MCF 10A (cell line): Measurements from ENCODE around the gene ZNFX1. TPM values are rescaled to one million over a fixed set of nuclear protein-coding genes. Genes with fewer than 3 reads are reported as not detected.
"Not testable (repeated sequence)": the region's sequence is repeated elsewhere in the genome, so short reads cannot be mapped to it uniquely, and the experiment has no call there.

Source experiments
- BruUV-seq: library from RNA; stranded (reverse); fragments of 400-500 nt; replicated peaks from 2 replicates; lab custom pipeline; 2021; lab: Mats Ljungman, UMichigan
- CTCF ChIA-PET: fragments of 300-600 bp; sonication (Branson Sonifier 250); formaldehyde crosslinking; extraction: SDS; loops from one replicate; lab custom pipeline; 2021; ENCODE audit warnings: antibody characterized with exemption, inconsistent platforms; lab: Yijun Ruan, JAX
- POLR2A ChIA-PET: fragments of 300-600, 350-650 bp; sonication (Branson Sonifier 250); formaldehyde crosslinking; extraction: SDS; loops from one replicate; lab custom pipeline; 2020; ENCODE audit warnings: antibody characterized with exemption, inconsistent platforms; lab: Yijun Ruan, JAX
- DNase-seq: peaks from one replicate; pipeline ENCODE4 v3.0.0-alpha.2; 2018; ENCODE audit not compliant: unreplicated experiment
- H3K27ac Mint-ChIP-seq: one replicate; pipeline ENCODE4 v1.8.0; 2022; ENCODE audit warnings: mild to moderate bottlenecking, low read depth, mixed read lengths; ENCODE audit not compliant: unreplicated experiment
- H3K27me3 Mint-ChIP-seq: one replicate; pipeline ENCODE4 v1.8.0; 2022; ENCODE audit warnings: mixed read lengths; ENCODE audit not compliant: insufficient read depth, unreplicated experiment
- H3K36me3 Mint-ChIP-seq: one replicate; pipeline ENCODE4 v1.8.0; 2022; ENCODE audit warnings: mild to moderate bottlenecking, moderate library complexity, mixed read lengths; ENCODE audit not compliant: insufficient read depth, unreplicated experiment
- H3K4me1 Mint-ChIP-seq: one replicate; pipeline ENCODE4 v1.8.0; 2022; ENCODE audit warnings: mixed read lengths; ENCODE audit not compliant: insufficient read depth, unreplicated experiment
- H3K4me3 Mint-ChIP-seq: one replicate; pipeline ENCODE4 v1.8.0; 2022; ENCODE audit warnings: mild to moderate bottlenecking, moderate library complexity, mixed read lengths; ENCODE audit not compliant: unreplicated experiment
- H3K9me3 Mint-ChIP-seq: one replicate; pipeline ENCODE4 v1.8.0; 2022; ENCODE audit warnings: mixed read lengths; ENCODE audit not compliant: unreplicated experiment
- intact Hi-C: fragments of 100-400 bp; cut with micrococcal nuclease; formaldehyde crosslinking; loops from 2 replicates; pipeline ENCODE4 v1.14.1; 2022
- total RNA-seq: library from RNA; stranded (reverse); gene quantifications from 2 replicates; pipeline ENCODE4 v1.2.3, GENCODE V29; 2022
- TF ChIP-seq, protein P1 (sequence below): fragments of 200-600 bp; IDR thresholded peaks from one replicate; pipeline ENCODE4 v1.8.0; 2022; ENCODE audit warnings: antibody characterized with exemption, mild to moderate bottlenecking; ENCODE audit not compliant: unreplicated experiment

ZNFX1 gene
- total RNA-seq, 1 experiment from 2014 or later: 24.3 TPM

- ChIA-PET CTCF (interaction anchor here (0.6 to 1.6 kb wide), 6 partner anchors 14 to 727 kb away, joined by 3 to 4 read pairs (median 3); no protein-coding TSS in a partner anchor), POLR2A (interaction anchor here (0.9 to 2.2 kb wide), 2 partner anchors 9 to 16 kb away, joined by 3 to 8 read pairs; no protein-coding TSS in a partner anchor)
- BruUV-seq: no TSS peak
- H3K4me1 Mint-ChIP-seq: peaks cover 8% of the 10 kb centered on the region
- H3K27ac Mint-ChIP-seq: no peak overlapping the region
- intact Hi-C loops: no loop called here
- H3K27me3 Mint-ChIP-seq: no peaks in the 10 kb centered on the region
- peaks cover 13% of the 10 kb centered on the region for H3K9me3 Mint-ChIP-seq
- DNase-seq: no peak
- no peak overlapping the region for H3K4me3 Mint-ChIP-seq
- H3K36me3 Mint-ChIP-seq: no peaks in the 10 kb centered on the region
- TF ChIP-seq, protein P1, sequence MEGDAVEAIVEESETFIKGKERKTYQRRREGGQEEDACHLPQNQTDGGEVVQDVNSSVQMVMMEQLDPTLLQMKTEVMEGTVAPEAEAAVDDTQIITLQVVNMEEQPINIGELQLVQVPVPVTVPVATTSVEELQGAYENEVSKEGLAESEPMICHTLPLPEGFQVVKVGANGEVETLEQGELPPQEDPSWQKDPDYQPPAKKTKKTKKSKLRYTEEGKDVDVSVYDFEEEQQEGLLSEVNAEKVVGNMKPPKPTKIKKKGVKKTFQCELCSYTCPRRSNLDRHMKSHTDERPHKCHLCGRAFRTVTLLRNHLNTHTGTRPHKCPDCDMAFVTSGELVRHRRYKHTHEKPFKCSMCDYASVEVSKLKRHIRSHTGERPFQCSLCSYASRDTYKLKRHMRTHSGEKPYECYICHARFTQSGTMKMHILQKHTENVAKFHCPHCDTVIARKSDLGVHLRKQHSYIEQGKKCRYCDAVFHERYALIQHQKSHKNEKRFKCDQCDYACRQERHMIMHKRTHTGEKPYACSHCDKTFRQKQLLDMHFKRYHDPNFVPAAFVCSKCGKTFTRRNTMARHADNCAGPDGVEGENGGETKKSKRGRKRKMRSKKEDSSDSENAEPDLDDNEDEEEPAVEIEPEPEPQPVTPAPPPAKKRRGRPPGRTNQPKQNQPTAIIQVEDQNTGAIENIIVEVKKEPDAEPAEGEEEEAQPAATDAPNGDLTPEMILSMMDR: no peak
Observed at GRCh38 chr20:49306903-49307620, 29.2 kb upstream of the ZNFX1 start.

- no peaks in the 10 kb centered on the region for H3K9me3 Mint-ChIP-seq
- no peaks in the 10 kb centered on the region for H3K4me1 Mint-ChIP-seq
- intact Hi-C loops: no loop called here
- no peaks in the 10 kb centered on the region for H3K27me3 Mint-ChIP-seq
- TF ChIP-seq, protein P1: no peak
- no peak overlapping the region for H3K4me3 Mint-ChIP-seq
- DNase-seq: no peak
- no peaks in the 10 kb centered on the region for H3K36me3 Mint-ChIP-seq
- POLR2A ChIA-PET: interaction anchor here (0.6 to 3.0 kb wide), 5 partner anchors 12 to 212 kb away, joined by 3 to 21 read pairs (median 3); no protein-coding TSS in a partner anchor
- CTCF ChIA-PET: interaction anchor here (0.6 to 1.0 kb wide), 5 partner anchors 54 to 323 kb away, joined by 3 to 6 read pairs (median 3); no protein-coding TSS in a partner anchor
- no TSS peak for BruUV-seq
- no peak overlapping the region for H3K27ac Mint-ChIP-seq
Observed at GRCh38 chr20:49303065-49303552, 25.3 kb upstream of the ZNFX1 start.

DNA sequence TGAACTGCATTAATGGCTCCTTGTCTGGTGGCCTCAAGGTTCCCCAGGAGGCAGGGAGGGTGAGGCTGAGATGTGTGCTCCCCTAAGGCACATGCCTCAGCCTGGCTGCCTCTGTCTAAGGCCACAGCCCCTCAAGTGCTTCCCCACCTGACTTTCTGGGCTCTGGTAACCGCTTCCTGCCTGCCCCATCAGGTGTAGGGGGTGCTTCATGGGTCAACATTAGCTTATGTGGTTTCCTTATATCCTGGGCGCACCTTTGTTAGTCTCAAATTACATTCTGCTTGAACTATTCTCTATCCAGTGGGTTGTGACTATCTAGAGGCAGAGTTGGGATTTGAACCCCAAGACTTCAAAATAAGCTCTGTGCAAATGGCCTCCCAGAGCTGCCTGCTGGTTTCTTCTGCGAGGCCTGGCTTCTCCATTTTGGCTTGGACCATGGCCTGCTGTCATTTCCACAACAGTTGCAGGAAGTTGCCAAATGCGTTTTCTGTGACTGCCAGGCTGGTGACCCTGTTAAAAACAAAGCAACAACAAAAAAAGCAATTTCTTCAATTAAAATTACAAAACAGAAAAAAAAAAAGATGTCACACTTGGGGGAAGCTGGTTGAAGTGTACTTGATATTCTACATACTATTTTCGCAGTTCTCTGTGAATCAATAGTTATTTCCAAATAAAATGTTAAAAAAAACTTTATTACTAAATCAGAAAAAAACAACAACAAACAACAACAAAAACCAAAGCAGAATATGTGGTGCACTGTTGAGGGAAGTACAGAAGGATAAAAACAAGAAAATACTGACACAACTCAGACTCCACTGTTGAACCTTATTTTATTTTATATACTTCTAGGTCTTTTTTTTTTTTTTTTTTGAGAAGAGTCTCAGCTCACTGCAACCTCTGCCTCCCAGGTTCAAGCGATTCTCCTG, 20.0 kb upstream of the ZNFX1 start:
- Mint-ChIP-seq H3K27ac (no peak overlapping the region), H3K4me1 (no peaks in the 10 kb centered on the region), H3K27me3 (no peaks in the 10 kb centered on the region), H3K9me3 (peaks cover 8% of the 10 kb centered on the region), H3K4me3 (no peak overlapping the region), H3K36me3 (peaks cover 21% of the 10 kb centered on the region)
- BruUV-seq: no TSS peak
- intact Hi-C loops: no loop called here
- ChIA-PET POLR2A (interaction anchor here (0.6 to 1.2 kb wide), 3 partner anchors 10 to 598 kb away, joined by 3 read pairs; no protein-coding TSS in a partner anchor), CTCF (interaction anchor here (0.6 to 1.8 kb wide), 4 partner anchors 27 to 1048 kb away, joined by 4 to 6 read pairs (median 5); no protein-coding TSS in a partner anchor)
- no peak for DNase-seq
- TF ChIP-seq, protein P1: no peak

GRCh38 chr20:49294002-49294654, 16.3 kb upstream of the ZNFX1 start:
- intact Hi-C loops, CTCF ChIA-PET, H3K27ac Mint-ChIP-seq, POLR2A ChIA-PET, H3K27me3 Mint-ChIP-seq, H3K4me3 Mint-ChIP-seq, H3K4me1 Mint-ChIP-seq, DNase-seq, BruUV-seq, H3K9me3 Mint-ChIP-seq: not testable (repeated sequence)
- H3K36me3 Mint-ChIP-seq: peaks cover 58% of the 10 kb centered on the region
